ENCODE measurements around the gene MDH2.
A peak's percentile ranks its signal among the peaks of the same experiment; 100 is the strongest.
"Not testable (repeated sequence)": the region's sequence is repeated elsewhere in the genome, so short reads cannot be mapped to it uniquely, and the experiment has no call there.

The MDH2 gene

GRCh38 chr7:76011442-76011861, 36.5 kb upstream of the MDH2 start:
- Histone ChIP-seq H3K79me2 (ENCODE audit: low read length) (no peaks in the 10 kb centered on the region), H3K4me1 (ENCODE audit: low read length) (peaks cover 27% of the 10 kb centered on the region), H3K36me3 (replicated peaks; ENCODE audit: low read depth, low read length) (no peaks in the 10 kb centered on the region), H3K4me3 (ENCODE audit: low read length) (no peak overlapping the region), H4K20me1 (ENCODE audit: insufficient read depth, low read length) (no peaks in the 10 kb centered on the region), H3K9me3 (ENCODE audit: insufficient read depth, low read length) (no peaks in the 10 kb centered on the region), H3K9ac (ENCODE audit: low read length) (no peak overlapping the region), H3K27ac (ENCODE audit: low read length) (no peak overlapping the region), H3K27me3 (ENCODE audit: low read depth, low read length) (no peaks in the 10 kb centered on the region), H3K4me2 (ENCODE audit: low read length) (no peak overlapping the region), H2AFZ (ENCODE audit: low read depth, low read length) (no peak overlapping the region)
- TF ChIP-seq, protein P1, sequence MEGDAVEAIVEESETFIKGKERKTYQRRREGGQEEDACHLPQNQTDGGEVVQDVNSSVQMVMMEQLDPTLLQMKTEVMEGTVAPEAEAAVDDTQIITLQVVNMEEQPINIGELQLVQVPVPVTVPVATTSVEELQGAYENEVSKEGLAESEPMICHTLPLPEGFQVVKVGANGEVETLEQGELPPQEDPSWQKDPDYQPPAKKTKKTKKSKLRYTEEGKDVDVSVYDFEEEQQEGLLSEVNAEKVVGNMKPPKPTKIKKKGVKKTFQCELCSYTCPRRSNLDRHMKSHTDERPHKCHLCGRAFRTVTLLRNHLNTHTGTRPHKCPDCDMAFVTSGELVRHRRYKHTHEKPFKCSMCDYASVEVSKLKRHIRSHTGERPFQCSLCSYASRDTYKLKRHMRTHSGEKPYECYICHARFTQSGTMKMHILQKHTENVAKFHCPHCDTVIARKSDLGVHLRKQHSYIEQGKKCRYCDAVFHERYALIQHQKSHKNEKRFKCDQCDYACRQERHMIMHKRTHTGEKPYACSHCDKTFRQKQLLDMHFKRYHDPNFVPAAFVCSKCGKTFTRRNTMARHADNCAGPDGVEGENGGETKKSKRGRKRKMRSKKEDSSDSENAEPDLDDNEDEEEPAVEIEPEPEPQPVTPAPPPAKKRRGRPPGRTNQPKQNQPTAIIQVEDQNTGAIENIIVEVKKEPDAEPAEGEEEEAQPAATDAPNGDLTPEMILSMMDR (IDR thresholded peaks at IDR 0.05; ENCODE audit: low read depth, low read length), result no peak
- no peak for TF ChIP-seq EZH2phosphoT487 (IDR thresholded peaks at IDR 0.05; ENCODE audit: low read depth)

DNA sequence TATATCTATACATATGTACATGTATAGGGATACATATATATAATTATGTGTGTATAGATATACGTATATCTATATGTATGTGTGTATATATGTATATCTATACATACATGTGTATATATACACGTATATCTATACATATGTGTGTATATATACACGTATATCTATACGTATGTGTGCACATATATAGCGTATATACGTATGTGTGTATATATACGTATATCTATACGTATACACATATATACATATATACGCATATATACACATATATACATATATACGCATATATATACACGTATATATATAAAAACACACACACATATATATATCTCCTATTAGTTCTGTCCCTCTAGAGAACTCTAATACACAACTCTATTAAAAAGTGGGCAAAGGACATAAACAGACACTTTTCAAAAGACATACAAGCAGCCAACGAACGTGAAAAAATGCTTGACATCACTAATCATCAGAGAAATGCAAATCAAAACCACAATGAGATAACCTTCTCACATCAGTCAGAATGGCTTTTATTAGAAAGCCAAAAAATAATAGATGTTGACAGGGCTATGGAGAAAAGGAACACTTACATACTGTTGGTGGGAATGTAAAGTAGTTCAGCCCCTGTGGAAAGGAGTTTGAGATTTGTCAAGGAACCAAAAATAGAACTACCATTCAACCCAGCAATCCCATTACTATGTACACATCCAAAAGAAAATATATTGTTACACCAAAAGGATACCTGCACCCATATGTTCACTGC, 31.5 kb upstream of the MDH2 start:
- Histone ChIP-seq H3K4me3 (ENCODE audit: low read length) (no peak overlapping the region), H3K4me1 (ENCODE audit: low read length) (no peaks in the 10 kb centered on the region), H3K9me3 (ENCODE audit: insufficient read depth, low read length) (no peaks in the 10 kb centered on the region), H4K20me1 (ENCODE audit: insufficient read depth, low read length) (no peaks in the 10 kb centered on the region), H2AFZ (ENCODE audit: low read depth, low read length) (no peak overlapping the region), H3K4me2 (ENCODE audit: low read length) (no peak overlapping the region), H3K9ac (ENCODE audit: low read length) (no peak overlapping the region), H3K27me3 (ENCODE audit: low read depth, low read length) (no peaks in the 10 kb centered on the region), H3K79me2 (ENCODE audit: low read length) (no peaks in the 10 kb centered on the region), H3K27ac (ENCODE audit: low read length) (no peak overlapping the region), H3K36me3 (replicated peaks; ENCODE audit: low read depth, low read length) (no peaks in the 10 kb centered on the region)
- TF ChIP-seq, protein P1 (IDR thresholded peaks at IDR 0.05; ENCODE audit: low read depth, low read length), result no peak
- TF ChIP-seq EZH2phosphoT487 (IDR thresholded peaks at IDR 0.05; ENCODE audit: low read depth), result no peak

DNA sequence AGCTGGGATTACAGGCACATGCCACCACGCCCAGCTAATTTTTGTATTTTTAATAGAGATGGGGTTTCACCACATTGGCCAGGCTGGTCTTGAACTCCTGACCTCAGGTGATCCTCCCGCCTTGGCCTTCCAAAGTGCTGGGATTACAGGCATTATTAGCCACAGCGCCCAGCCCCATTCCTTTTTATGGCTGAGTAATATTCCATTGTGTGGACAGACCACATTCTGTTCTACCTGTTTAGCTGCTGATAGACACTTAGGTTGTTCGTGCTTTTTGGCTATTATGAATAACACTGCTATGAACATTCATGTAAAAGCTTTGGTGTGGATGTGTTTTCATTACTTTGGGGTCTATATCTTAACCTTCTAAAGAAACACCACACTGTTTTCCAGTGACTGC, 29.4 kb upstream of the MDH2 start:
- not testable (repeated sequence) for H3K9me3 ChIP-seq (ENCODE audit: insufficient read depth, low read length); H3K27me3 ChIP-seq (ENCODE audit: low read depth, low read length); H3K27ac ChIP-seq (ENCODE audit: low read length); H4K20me1 ChIP-seq (ENCODE audit: insufficient read depth, low read length); H3K79me2 ChIP-seq (ENCODE audit: low read length); H3K4me2 ChIP-seq (ENCODE audit: low read length); H3K36me3 ChIP-seq (replicated peaks; ENCODE audit: low read depth, low read length); H3K9ac ChIP-seq (ENCODE audit: low read length); H2AFZ ChIP-seq (ENCODE audit: low read depth, low read length); H3K4me3 ChIP-seq (ENCODE audit: low read length); H3K4me1 ChIP-seq (ENCODE audit: low read length)

DNA sequence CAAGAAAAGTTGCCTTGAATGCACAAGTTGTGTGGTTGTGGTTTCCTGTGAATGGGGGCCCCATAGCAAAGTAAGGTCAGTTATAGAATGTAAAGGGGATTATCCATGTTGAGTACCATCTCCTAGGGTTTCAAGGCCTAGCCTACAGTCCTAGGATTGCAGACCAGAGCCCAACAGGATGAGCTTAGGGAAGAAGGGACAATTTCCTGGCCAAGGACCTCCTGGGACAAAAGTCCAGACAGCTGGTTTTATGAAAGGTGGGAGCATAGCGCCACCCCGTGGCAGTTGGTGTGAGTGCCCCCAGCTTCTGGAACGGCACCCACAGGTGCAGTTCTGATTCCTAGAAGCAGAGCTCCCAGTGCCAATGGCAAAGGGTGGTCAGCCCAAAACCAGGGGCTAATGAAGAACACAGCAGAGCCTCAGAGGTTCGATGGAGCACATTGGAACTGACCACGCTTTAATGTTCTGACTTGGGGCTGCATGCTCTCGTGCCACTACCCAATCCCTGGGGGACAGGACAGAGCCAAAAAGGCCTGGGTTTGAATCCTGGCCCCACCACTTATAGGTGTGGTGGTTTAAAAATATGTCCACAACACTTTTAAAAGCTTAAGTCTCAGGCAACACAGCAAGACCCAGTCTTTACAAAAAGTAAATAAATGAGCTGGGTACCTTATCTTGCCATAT, 27.7 kb upstream of the MDH2 start:
- Histone ChIP-seq H3K4me3 (ENCODE audit: low read length) (no peak overlapping the region), H4K20me1 (ENCODE audit: insufficient read depth, low read length) (no peaks in the 10 kb centered on the region), H3K27ac (ENCODE audit: low read length) (no peak overlapping the region), H2AFZ (ENCODE audit: low read depth, low read length) (no peak overlapping the region), H3K4me2 (ENCODE audit: low read length) (no peak overlapping the region), H3K36me3 (replicated peaks; ENCODE audit: low read depth, low read length) (peaks cover 4% of the 10 kb centered on the region), H3K27me3 (ENCODE audit: low read depth, low read length) (no peaks in the 10 kb centered on the region), H3K9me3 (ENCODE audit: insufficient read depth, low read length) (no peaks in the 10 kb centered on the region), H3K9ac (ENCODE audit: low read length) (no peak overlapping the region), H3K79me2 (ENCODE audit: low read length) (no peaks in the 10 kb centered on the region), H3K4me1 (ENCODE audit: low read length) (no peaks in the 10 kb centered on the region)
- TF ChIP-seq EZH2phosphoT487 (IDR thresholded peaks at IDR 0.05; ENCODE audit: low read depth), result no peak
- TF ChIP-seq, protein P1 (IDR thresholded peaks at IDR 0.05; ENCODE audit: low read depth, low read length), result peak; percentile 94

Data from OCI-LY3 (cell line).